HG02981 (cell line): ENCODE measurements around the gene LNX1.

ENCODE experiments used
- ATAC-seq: cut with Tn5 transposase; IDR thresholded peaks from one replicate; pipeline ENCODE4 v1.9.1; 2021; ENCODE audit warnings: mild to moderate bottlenecking, moderate library complexity; ENCODE audit not compliant: unreplicated experiment

The LNX1 gene

DNA sequence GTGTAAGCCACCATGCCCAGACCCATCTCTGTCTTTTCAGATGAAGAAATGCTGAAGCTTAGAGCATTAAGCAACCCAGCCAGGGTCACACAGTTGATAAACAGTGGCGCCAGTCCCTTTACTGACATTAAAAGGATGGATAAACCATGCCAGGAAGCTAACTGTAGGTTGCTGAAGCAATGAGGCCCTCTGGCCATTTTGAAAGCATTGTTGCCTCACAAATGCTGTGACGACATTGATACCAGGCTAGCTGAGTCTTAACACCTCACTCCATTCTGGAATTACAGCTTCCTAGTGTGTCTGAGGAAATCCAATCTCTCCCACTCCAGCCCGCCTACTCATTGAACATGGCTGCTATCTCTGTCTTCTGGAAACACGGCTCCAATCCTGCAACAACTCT, 89.7 kb downstream of the LNX1 start:
- no peak for ATAC-seq

DNA sequence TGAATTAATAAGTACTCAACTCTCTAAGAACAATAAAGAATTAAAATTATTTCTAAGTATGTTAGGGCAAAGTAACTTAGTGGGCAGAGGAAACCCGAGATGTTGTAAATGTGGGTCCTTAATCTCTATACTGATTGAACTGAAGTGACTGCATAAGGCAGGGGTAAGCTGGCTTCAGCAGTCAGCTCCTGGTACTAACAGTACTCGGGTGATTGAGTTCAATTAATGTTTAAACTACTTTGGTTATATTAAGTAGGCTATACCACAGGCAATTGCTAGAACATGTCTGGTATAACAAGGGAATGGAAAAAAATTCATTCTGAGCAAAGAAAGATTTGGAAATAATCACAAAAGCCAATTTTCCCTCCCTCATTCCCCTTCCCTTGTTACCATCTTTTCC, 90.7 kb downstream of the LNX1 start:
- ATAC-seq, result no peak

DNA sequence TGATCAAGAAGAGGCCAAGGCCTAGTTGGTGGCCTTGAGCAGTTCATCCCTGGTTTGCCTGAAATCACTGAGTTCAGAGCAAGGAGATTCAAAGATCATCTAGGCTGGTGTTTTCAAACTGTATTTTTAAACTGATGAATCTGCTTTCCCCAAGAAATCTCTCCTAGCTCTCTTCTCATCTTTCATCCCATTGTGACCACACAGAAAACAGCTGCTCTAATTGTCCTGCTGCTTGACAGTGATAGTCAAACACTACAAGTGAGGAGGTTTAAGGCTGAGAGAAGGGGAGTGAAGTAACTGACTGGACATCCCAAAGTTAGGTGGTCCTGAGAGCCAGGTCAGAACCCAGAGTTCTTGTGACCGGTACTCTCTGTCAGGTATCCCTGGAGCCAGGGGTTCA, 91.5 kb downstream of the LNX1 start:
- no peak for ATAC-seq

DNA sequence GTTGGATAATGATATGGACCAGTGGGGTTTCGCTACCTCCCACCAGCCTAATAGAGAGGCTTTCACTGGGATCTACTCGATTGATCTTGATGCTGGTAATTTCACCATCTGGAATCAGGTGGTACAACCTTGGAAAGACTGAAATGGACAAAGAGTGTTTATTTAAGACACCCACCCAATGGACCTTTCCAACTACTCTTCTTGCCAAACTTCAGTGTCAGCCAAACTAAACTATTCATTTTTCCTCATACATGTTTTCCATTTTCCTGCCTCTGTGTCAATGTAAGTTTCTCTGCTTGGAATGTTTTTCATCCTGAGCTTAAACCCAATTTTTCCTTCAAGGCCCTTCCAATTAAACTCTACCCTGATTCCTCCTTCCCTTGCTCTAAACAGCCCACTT, 92.6 kb downstream of the LNX1 start:
- no peak for ATAC-seq

DNA sequence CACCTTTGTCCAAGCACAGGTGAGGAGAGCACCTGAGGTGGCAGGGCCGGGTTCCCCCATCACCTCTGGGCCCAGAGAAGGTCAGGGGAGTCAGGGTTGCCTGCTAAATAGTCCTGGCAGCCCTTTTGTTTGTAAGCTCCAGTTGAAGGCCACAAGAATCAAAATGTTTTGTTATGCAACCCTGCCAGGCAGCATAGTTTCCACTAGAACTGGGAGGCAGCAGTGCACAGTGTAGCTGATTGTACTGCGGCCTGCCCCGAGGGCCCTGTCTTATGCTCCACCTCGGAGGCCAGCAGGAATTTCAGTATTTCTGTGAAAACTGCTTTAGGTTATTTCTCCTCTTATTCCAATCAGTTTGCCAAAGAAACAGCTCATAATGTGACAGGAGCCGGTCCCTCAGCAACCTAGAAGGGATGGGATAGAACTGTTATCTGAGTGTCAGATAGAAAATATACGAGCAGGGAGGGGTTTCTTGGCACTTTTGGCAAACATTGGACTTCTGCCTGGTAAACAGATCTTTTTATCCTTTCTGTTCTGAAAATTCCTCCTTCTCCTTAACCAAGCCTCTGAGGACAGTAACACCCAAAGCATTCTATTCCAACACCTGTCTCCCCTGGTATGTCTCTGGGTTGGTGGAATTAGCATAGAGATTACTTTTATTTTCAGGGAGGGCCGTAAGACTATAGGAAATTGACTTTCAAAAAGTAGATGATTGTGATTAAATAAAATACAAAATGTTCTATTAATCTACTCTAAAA, 93.6 kb downstream of the LNX1 start:
- ATAC-seq, result no peak

DNA sequence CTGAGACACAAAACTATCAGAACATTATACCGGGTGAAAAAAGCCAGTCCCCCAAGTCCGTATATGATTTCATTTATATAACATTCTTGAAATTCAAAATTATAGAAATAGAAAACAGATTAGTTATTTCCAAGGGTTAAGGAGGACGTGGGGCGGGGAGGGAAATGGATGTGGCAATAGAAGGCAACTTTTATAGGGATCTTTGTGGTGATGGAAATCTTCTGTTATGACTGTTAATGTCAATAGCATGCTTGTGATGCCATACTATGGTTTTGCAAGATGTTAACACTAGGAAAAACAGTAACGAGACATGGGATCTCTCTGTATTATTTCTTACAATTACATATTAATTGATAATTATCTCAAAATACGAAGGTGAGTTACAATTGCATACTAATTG, 96.4 kb downstream of the LNX1 start:
- ATAC-seq, result no peak

DNA sequence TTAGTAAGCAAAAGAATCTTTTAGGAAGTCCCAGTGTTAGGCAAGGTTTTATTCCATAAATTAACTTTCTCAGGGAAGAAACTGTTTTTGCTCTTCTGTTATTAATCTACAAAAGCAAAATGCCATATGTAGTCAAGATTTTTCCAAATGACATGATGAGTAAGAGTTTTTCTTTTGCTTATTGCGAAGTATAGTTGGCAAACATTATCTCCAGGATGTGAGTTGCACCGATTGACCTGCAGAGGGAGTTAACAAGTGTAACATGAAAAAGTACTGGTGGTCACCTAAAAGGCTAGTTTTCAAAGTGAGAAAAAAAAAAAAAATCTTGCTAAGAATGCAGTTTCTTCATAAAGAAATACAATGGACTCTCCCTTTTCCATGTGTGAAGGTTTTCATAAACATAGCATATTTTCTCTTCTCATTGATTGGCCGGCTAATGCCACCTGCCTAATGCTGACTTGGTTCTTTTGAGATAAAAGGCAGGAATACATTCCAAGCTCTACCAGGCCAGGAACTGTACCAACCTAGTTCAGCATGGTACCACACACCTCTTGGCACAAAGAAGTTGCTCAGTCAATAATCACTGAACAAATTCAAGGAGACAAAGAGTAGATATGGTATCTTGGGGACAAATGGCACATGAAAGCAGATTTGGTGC, 100.2 kb downstream of the LNX1 start:
- ATAC-seq, result no peak

DNA sequence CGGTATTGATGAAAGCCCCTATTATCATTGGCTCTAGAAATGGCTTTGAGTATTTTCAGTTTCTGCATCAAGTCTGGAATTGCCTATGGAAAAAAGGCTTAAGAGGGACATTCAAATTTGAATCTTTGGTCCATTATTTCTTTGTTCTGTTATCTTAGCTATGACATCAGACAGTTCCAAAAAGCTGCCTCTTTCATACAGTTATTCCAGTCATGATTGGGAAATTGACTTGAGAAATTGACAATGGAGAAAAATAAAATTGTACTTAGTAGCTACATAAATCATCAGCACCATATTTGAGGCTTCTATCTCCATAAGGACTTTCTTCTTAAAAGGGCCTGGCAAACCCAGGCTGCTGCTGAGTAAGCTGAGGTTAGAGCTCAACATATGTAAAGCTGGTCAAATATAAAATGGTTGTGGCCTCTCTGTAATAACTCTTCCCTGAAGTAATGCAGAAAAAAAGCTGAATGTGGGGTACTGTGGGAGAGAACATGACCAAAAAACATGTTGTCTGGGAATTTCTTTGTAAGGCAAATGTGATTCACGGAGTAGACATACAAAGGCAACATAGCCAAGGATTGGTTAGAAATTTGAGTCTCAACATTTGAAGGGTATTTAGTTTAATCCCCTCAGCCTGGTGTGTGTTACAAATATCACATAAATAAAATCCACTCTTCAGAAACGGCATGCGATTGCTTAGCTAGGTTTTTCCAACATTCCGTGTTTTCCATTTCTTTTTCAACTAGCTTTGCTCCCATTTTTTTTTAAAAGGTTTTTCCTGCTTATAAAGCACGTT, 100.9 kb downstream of the LNX1 start:
- no peak for ATAC-seq

DNA sequence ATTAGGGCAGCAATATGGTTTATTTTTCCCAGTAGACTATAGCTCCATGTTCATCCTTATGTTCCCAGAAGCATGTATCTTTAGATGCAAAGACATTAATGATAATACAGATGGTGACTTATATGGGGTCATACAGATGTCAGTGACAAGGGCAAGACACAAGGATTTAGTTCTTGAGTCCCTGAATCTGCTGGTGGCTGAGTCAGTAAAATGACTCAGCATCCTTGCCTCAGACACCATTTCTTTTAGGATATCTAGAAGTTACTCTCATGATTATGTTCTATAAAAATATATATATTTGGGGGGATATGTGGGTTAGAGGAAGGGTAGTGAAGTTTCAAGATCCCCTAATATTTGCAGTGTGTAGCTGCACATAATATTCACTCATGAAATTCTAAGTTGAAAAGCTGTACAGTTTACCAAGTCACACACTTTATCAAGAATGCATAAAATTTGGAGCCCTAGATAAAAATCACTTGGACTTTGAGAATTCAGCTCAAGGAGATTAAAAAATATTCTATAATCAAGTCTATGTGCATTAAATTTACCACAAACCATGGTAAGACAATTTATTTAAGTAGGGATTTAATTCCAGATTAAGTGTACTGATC, 101.9 kb downstream of the LNX1 start:
- ATAC-seq, result no peak

DNA sequence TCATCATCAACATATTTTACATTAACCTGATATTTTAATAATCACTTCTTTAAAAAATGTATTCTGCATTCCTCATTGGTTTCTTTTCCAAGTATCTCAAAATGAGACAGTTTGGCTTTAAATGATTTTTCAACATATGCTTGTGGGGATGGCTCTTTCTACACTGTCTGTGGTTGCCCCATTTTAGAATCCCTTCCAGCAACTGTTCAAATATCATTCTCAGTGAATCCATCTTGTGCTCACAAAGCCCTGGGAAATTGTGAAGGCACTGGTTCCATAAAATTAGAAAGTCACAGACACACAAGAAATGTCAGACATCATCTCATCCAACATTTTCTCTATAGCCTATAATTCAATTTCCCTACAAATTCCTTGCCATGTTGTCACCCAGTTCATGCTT, 103.5 kb downstream of the LNX1 start:
- ATAC-seq, result no peak

DNA sequence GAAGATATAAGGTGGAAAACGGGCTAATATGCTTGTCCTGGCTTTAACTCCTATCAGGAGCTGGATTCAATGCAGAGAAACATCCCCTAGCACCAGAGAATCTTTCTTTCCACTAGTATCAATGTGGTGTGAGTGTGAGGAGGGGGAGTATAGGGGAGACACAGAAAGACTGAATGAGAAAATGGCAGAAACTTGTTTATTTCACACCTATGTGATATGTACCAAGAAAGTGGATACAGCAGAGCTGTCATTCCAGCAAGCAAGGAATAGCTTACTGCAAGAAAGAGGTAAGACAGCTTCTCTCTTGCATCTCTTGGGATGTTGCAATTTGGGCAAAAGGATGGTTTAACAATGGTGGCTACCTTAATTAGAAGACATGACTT, 105.6 kb downstream of the LNX1 start:
- no peak for ATAC-seq

DNA sequence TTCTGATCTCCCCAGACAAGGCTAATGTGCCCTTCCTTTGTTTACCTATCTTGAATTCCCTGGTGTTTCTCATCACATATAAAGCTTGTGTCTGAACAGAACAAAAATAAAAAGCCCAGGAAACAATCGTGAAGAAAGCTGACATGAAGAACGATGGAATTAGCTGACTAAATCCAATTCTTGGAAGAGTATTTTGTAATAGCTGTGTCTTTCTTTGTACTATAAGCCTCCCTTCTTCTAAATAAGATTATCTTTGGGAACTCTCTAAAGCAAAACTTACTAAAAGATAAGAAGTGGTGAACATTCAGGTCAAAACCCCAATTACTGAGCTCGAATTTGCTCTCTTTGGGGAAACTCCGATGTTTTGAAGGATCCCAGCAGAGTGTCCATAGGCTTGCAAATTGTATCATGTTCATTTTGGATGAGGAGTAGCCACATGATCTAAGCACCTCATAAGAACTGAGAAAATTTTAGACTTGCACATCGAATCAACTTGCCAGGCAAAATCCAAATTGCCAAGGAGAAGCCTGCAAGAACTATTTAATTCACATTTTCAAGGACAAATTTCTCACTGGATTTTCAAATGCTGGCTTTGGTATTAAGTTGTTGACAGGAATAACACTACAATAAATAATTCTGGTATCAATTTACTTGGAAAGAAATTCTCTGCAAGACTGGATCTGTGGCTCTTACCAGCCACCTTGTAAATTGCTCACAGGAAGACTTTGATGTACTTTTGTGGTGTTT, 106.2 kb downstream of the LNX1 start:
- no peak for ATAC-seq

DNA sequence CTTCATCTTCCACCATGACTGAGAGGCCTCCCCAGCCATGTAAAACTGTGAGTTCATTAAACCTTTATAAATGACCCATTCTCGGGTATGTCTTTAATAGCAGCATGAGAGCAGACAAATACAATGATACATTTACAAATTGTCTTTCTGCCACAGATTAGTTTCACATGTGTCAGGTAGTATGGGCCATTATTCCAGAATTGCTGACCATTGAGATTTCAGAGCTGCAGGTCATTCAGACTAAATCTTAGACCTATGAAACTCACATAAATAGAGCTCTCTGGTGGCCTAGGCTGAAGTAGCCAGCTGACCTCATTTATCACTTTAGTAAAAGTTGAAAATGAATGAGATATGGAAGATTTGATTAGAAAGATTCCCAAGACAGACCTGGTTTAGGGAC, 108.0 kb downstream of the LNX1 start:
- ATAC-seq, result no peak

DNA sequence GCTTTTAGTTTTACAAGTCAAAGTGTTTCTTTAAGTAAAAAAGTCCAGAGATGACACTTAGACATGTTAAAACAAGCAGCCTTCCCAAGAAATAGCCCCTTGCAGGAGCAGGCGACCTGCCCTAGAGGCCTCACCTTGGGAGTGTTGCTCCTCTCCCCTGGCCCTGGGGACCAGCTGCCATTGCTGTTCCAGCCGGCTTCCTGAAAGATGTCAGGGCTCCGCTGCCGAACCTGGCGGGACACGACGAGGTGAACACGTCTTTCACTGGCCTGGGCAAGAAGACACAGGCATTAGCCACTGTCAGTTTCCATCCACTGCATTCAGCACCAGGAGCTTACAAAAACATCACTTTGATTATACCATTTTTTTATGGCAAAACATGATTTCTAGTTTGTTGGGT, 109.7 kb downstream of the LNX1 start:
- no peak for ATAC-seq

DNA sequence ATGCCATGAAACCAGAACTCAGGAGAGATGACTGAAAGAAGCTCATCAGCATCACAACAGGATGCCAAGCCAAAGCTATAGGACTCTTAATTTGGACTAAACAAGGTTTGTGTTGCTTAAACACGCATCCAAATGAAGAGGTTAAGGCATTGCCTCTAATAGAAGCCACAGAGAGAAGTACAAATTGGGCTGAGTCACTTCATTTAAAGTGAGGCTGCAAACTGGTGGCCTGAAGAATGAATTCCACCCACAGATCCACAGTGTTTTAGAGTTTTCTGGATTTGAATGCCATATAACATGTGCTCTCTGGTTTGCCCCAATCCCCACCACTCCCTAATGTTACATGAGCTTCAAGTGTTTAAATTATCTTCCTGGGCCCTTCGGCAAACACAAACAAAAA, 110.4 kb downstream of the LNX1 start:
- ATAC-seq, result no peak

DNA sequence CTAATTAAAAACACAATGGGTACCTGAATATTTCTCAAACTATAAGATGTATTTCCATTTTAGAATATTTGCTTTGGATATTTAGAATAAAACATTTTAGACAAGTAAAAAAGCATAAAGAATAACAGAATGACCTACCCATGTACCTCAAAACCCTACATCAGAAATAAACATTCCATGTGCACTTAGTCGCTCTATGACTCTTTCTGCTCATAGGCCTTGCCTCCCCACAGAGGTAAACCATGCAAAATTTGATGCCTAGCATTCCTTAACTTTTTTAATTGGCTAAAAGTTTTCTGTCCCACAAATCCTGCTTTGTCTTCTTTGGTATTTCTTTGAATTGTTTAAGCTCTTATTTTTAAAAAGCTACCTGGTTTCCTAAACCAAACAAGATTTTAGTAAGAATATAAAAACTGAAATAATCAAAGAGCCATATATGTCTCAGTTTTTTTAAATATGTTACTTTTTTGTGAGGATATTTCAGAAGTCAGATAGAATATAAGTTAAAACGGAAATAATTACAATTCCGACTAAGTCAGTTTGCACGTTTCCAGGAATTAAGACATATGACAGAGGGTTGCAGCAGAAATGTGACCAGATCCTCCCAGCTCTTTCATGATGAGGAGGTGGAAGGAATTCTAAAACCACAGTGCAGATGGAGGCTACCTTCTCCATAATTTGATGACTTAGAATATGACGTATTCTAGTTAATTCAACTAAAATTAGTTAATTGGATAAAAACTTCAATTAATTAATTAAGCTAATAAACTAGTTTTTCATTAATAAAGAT, 111.4 kb downstream of the LNX1 start:
- ATAC-seq, result no peak

DNA sequence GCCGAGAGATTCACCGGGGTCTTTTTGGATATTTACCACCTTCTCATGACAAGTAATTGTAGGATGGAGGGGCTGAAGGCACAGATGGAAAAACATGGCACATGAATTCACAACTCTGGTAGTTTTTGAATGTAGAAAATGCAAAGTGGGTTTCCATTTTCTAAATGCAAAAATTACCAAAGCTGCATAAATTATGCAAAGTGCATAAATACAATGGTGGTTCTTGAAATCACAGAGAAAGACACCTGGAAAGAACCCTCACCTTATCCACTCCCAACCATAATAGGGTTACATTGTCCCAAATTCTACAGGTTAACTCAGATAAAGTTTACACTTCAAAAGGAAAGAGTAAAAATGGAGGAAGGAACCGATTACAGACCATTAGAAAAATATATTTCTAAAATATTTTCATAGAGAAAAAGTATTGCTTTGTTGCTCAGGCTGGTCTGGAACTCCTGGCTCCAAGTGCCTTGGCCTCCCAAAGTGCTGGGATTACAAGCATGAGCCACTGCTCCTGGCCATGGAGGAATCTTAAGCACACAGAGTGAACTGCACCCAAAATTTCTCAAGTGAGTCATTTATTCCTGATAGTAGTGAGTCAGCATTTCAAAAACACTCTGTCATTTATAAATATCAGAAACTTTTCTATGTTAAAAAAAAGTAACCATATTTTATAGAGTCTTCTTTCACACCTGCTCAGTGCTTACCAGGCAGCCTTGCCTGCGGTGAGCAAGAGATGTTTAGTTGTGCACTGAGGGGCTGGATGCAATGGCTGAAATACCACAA, 112.4 kb downstream of the LNX1 start:
- ATAC-seq, result no peak

DNA sequence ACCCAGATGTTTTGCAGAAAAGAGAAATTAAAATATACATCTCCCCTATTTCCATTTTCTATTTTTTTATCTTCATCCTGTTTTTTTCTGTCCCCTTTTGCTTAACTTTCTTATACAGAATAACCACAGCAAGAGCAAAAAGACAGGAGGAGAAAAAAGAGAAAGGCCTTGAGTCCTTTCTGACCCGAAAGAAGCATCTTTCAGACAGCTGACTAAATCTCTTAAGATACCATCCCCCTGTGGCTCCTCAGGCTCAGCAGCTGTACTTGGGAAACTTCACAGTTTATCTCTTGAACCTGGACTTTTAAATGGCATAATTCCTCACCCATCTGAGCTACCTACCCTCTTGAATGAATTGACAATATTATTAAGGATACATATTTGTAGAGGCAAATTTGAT, 113.7 kb downstream of the LNX1 start:
- ATAC-seq, result no peak

DNA sequence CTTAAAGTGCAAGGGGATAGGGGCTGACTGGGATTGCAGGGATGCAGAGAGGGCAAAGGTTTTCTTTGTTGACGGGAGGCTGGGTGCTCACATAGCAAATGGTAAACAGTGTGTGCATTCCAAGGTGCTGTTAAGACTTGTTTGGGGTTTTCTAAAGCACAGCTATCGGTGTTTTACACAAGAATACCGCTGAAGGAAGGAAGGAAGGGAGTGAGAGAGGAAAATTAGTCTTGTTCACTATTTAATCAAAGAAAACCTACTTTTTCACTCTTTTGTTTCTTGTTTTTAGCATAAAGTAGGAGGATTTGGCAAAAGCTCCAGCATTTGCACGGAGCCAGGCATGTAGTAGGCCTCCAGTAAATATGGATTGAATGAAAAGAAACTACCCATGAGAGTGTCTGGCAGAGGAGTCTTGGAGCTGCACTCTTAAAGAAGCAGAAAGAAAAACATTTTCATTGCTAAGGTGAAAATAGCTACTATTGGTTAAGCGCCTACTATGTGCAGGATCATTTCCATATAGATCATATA, 114.2 kb downstream of the LNX1 start:
- no peak for ATAC-seq
